NCI-H82 (cell line): ENCODE results near the gene COL28A1.

Experiments used
- DNase-seq: peaks from one replicate; lab custom pipeline; 2025; lab: John Stamatoyannopoulos, UW

Gene COL28A1

DNA sequence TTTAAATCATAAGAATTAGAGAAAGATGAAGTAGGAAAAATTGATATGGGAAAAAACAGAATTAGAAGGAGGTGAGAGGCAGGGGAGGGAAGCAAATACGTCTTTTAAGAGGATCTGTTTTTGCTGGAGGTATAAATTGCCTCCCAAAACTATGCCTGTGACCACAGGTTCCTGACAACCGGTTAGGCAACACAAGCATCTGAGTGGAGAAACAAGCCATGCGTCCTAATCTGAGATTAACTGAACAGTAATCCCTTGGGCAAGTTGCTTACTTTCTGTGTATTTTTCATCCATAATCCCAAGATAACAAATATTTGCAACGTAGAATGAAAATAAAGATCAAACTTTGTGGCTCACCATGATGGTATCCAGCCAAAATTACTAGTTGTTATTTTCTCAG lies 204.2 kb downstream of the COL28A1 start:
- DNase-seq: peak; percentile 79

DNA sequence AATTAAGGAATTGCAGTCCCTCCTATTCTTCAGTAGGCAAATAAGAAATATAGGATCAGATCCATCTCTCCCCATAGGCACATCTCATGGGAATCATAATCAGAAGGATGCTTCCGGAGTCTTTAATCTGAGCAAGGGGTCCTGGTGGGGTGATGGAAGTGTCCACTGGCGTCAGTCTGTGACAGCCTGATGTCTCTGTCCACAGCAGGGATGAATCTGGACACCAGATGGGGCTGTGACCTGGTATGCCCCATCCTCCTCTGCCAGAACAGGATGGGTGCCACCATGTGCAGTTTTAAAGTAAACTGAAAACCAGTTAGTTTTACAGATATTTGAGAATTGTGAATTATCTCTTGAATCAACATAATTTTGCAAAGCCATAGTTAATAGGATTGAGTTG lies 204.7 kb downstream of the COL28A1 start:
- DNase-seq: peak; percentile 72

DNA sequence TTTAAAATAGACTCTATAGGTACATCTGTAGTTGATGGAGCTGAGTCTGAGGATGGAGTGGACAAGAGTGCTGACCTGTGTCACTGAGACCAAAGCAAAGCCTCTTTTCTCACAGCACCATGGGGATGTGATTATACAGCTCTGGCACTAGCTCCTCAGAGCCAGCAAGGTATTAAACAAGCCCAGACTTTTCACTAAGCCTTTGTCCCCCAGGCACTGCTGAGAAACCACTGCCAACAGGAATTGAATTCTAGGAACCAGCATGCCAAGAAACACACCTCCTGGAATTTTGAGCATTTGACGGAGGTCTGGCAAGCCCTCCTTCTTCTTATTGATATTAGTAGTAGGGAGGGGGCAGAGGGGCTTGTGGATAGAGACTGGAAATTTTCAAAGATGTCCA lies 206.3 kb downstream of the COL28A1 start:
- peak; percentile 77 for DNase-seq

DNA sequence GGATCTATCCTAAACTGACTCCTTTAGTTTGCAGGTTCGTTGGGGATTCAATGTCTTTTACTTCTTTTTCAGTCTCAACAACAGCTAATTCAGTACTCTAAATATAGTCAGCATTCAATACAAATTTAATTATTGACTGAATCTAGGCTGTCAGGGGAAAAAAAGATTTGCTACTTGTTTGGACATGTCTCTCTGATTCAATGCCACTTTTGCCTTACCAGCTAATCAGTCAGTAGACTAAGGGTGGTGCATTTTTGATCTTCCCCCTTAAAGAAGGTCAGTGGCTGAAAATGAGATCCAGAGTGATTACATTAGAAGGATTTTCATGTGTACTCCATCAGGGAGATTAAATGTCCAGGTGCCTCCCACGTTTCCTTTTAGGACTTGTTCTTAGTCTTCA lies 208.2 kb downstream of the COL28A1 start:
- DNase-seq: peak; percentile 91

DNA sequence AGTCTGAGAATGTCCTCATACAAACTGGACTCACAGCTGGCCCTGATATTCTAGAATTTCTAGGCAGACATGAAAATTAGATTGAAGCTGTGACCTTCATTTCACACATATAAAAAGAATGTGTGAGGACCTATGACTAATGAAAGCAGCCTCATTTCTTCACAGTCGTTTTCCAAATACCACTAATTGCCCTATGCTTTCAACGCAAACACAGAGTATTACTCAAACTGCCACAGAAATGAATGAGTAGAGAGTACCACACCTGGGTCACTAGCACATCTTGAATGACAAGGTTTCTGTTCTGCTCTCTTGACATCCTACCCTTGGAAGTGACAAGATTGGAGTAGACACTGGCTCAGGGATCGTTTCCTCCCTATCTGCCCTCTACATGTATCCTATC lies 211.0 kb downstream of the COL28A1 start:
- DNase-seq: no peak

DNA sequence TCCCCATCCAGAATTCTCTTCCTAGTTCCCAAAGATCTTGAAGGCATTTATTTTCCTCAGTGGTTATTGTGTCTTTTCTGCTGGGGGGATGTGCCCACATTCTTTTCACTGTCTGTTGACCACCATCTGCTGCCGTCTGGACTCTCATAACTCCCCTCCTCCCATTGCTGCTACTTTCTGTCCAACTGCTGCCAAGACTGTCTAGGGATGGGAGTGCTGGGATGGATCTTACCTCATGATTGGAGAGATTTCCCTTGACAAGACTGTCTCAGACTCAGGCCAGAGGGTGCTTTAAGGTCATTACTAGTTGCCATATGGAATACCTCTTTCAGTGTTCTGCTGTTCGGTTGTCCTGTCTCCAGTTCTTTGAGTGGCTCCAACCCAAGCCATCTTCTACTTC lies 211.8 kb downstream of the COL28A1 start:
- DNase-seq: peak; percentile 79

DNA sequence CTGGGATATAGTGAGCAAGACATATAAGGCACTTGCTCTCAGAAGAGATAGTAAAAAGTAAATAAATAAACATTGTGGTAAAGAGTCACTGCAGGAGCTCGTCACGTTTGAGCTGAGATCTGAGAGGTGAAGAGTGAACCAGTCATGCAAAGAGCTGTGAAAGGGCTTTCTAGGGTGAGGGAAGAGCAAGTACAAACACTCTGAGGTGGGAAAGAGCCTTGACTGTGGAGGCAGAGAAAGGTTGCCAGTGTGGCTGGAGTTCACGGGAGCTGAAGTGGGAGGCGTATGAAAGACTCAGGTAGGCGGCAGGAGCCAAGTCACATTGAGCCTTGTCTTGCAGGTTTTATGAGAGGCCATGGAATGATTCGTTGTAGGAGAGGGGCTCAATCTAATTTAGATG lies 212.3 kb downstream of the COL28A1 start:
- DNase-seq: no peak

DNA sequence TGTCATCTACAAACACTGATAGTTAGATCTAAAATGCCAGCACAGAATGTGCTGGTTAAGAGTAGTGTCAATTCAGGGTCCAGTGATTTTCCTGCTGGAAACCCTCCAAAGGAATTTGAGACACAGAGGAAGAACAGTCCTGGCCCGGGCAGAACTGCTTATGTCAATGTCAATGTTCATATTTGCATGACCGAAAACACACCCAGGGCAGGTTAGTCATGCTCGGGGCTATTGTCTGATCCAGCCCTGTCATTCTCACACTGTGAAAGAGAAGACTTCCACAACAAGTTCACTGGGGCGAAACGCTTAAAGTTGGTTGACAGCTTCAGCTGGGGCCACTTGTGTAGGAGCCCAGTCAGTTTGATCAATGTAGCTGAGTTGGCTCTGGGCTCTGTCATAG lies 214.0 kb downstream of the COL28A1 start:
- DNase-seq: no peak

DNA sequence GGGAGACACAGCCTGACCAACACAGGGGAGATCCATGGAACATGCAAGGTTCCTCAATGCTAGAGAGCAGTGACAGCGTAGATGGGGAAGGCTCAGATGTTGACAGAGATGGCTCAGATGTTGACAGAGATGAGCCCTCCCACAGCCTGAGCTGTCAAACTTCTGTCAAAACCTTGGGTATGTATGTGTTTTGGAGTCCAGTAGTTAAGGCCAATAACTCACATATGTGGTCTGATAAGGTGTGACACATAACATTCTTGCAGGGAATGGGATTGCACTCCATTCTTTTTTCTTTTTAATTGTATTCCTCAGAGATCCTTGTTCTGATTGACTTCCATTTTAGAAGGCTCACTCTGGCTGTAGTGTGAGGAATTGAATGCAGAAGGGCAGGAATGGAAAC lies 217.1 kb downstream of the COL28A1 start:
- DNase-seq: no peak

DNA sequence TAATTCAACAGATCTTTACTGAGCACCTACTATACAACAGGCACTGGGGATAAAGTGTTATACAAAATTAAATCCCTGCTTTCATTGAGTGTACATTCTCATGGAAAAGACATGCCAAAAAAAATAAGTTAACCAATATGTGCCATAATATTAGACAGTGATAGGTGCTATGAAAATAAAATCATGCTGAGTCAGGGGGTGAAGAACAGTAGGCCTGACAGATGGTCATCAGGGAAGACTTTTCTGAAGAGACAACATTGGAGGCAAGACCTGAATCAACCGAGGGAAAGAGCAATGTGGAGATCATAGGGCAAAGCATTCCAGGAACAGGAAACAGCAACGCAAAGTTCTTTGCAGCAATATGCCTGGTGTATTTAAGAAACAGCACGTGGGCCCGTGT lies 217.8 kb downstream of the COL28A1 start:
- no peak for DNase-seq

DNA sequence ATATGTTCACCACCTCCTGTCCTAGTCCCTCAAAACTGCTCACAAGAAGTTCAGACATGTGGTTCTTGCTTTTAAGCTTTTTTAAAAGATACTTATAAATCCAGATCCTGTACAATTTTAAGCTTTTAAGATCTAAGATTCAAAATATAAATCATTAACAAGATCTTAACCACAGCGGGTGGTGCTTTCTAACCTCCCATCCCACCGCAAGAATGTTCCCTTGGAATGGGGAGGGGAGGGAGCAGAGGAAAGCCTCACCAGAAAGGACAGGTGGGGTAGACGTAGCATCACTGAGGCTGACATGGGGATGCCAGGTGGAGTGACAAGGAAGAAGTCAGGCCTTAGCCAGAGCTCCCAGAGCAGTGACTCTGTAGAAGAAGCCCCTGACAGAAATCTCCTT lies 219.8 kb downstream of the COL28A1 start:
- DNase-seq: no peak

DNA sequence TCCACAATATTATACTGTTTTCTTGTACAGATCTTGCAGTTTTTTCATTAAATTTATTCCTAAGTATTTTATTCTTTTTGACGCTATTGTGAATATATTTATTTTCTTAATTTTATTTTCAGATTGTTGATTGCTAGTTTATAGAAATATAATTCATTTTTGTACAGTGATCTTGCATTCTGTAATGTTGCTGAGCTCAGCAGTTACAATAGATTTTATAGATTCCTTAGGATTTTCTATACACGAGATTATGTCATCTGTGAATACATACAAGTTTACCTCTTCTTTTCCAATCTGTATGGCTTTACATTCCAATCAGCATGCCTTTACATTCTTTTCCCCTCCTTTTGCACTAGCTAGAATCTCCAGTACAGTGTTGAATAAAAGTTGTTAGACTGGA lies 223.3 kb downstream of the COL28A1 start:
- DNase-seq: no peak

DNA sequence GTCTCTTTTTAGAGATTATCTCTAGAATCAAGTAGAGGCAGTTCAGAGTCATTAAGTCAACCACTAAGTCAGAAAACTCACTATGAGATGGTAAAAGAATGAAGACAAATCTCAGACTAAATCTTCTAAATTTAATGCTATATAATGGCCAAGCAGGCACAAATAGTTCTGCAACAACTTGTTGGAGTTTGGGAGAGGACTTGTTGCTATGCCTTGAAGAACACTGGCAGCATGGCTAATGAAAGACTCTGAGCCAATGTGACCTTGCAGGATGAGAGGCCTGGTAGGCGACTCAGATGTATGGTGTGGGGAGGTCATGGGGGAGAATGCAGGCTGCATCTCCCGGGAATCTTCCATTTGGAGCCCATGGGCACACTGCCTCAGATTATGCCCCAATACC lies 224.7 kb downstream of the COL28A1 start:
- DNase-seq: no peak

DNA sequence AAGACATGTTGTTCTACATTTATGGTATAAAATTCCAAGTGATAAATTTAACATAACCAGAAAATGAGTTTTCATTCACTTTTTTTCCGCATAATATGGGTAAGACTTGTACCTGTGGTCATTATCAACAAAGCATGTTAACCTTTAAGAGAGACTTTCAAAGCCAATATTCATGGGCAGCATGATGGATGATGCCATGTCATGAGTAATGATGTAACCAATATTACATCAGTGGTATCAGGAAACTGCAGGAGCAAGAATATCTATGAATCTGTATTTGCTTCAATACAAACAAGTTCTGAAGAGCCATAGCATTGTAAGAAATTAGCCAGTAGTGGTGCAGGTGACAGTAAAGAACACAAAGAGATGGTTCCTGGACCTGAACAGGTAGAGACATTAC lies 226.5 kb downstream of the COL28A1 start:
- DNase-seq: no peak
